ENCODE results near the gene SERP2.

- TF ChIP-seq CTCF (IDR thresholded peaks at IDR 0.05; ENCODE audit: control extremely low read depth in 1 of 3, insufficient read depth in 1 of 3, low read depth in 1 of 3, low read length in 3 of 3) = no peak
- no peak for TF ChIP-seq CREB1 (IDR thresholded peaks at IDR 0.05)
- TF ChIP-seq NRF1 (IDR thresholded peaks at IDR 0.05; ENCODE audit: low read depth, low read length) = no peak
These were observed 48.4 kb downstream of the SERP2 start for GRCh38 chr13:44421853-44422525.
